Suprapubic skin (tissue), 3 donors: Measurements from ENCODE around the gene HLF.

ENCODE experiments used
- CTCF ChIP-seq, 2 donors: fragments of 200-600 bp in 1 of 2; fragments of 450-650 bp in 1 of 2; sonication (generic) in 1 of 2; IDR thresholded peaks; one replicate each; pipeline ENCODE4 v1.5.1; 2016 to 2019; ENCODE audit warnings: antibody characterized with exemption in 2 of 2, mild to moderate bottlenecking in 1 of 2, moderate library complexity in 1 of 2
- EP300 ChIP-seq: sonication (generic); formaldehyde crosslinking; IDR thresholded peaks from one replicate; pipeline ENCODE4 v1.6.1; 2017; ENCODE audit warnings: antibody characterized with exemption
- POLR2A ChIP-seq, 2 donors: fragments of 450-650 bp; IDR thresholded peaks; one replicate each; pipeline ENCODE4 v1.6.1; 2017; ENCODE audit warnings: antibody characterized with exemption in 2 of 2, mild to moderate bottlenecking in 2 of 2, moderate library complexity in 2 of 2

DNA sequence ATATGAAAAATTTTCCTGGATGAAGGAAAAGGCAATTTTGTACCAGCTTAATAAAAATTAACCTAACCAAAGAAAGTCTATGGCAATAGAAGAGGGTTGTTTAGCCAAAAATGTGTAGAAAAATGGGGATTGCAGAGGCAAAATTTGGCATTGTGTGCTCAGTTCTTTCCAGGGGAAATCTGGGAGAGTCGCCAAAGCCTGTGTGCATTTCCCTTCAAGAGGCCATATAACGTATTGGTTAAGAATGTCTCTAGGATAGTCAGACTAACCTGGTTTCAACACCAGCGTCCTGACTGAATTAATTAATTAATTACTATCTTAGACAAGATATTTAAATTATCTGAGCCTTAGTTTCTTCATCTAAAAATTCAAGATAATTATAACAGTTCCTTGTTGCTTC, 44.8 kb upstream of the HLF start:
- TF ChIP-seq POLR2A (IDR thresholded peaks at IDR 0.05) (no peak), CTCF (IDR thresholded peaks at IDR 0.05) (no peak), EP300 (no peak)
